OCI-LY1 (cell line): ENCODE measurements around the gene DGKD.

Experiments used
- H2AFZ ChIP-seq: fragments of 200-600 bp; sonication (generic), shearing (Covaris generic); 2 replicates; pipeline ENCODE4 v1.6.0; 2014; ENCODE audit warnings: antibody characterized with exemption, mild to moderate bottlenecking, low read length
- H3F3A ChIP-seq: fragments of 200-600 bp; sonication (generic), shearing (Covaris generic); 2 replicates; pipeline ENCODE4 v1.6.0; 2014; ENCODE audit warnings: mild to moderate bottlenecking, antibody characterized with exemption, low read length, moderate library complexity; ENCODE audit not compliant: insufficient read depth
- H3K27ac ChIP-seq: fragments of 200-600 bp; sonication (generic); 2 replicates; pipeline ENCODE4 v1.5.1; 2014; ENCODE audit warnings: low read length, mixed run types, mild to moderate bottlenecking, low read depth; ENCODE audit not compliant: poor library complexity, severe bottlenecking
- H3K27me3 ChIP-seq: fragments of 200-600 bp; sonication (generic); 2 replicates; pipeline ENCODE4 v1.6.0; 2014; ENCODE audit warnings: antibody characterized with exemption, mild to moderate bottlenecking, low read length, moderate library complexity; ENCODE audit not compliant: insufficient read depth
- H3K36me3 ChIP-seq: fragments of 200-600 bp; sonication (generic); 2 replicates; pipeline ENCODE4 v1.6.1; 2014; ENCODE audit warnings: mild to moderate bottlenecking, antibody characterized with exemption, low read length, moderate library complexity, mixed read lengths; ENCODE audit not compliant: insufficient read depth
- H3K4me1 ChIP-seq: fragments of 200-600 bp; sonication (generic); 2 replicates; pipeline ENCODE4 v1.5.1; 2014; ENCODE audit warnings: mild to moderate bottlenecking, low read length, moderate library complexity; ENCODE audit not compliant: insufficient read depth, severe bottlenecking
- H3K4me2 ChIP-seq: fragments of 200-600 bp; sonication (generic), shearing (Covaris generic); 2 replicates; pipeline ENCODE4 v1.6.1; 2014; ENCODE audit warnings: low read length
- H3K4me3 ChIP-seq: fragments of 200-600 bp; sonication (generic); 2 replicates; pipeline ENCODE4 v1.5.1; 2014; ENCODE audit warnings: low read length, low read depth, mild to moderate bottlenecking, mixed read lengths; ENCODE audit not compliant: poor library complexity, severe bottlenecking
- H3K79me2 ChIP-seq: fragments of 200-600 bp; shearing (Covaris generic); 2 replicates; pipeline ENCODE4 v1.6.1; 2016; ENCODE audit warnings: mixed run types, low read length, mixed read lengths; ENCODE audit not compliant: insufficient read depth
- H3K9ac ChIP-seq: fragments of 200-600 bp; sonication (generic), shearing (Covaris generic); 2 replicates; pipeline ENCODE4 v1.6.1; 2014; ENCODE audit warnings: mild to moderate bottlenecking, low read length, mixed read lengths
- H3K9me2 ChIP-seq: fragments of 200-600 bp; sonication (generic), shearing (Covaris generic); 2 replicates; pipeline ENCODE4 v1.6.1; 2014; ENCODE audit warnings: low read depth, mild to moderate bottlenecking, low read length, mixed read lengths
- H3K9me3 ChIP-seq: fragments of 200-600 bp; shearing (Covaris generic); 2 replicates; pipeline ENCODE4 v1.6.1; 2014; ENCODE audit warnings: low read length, mixed read lengths
- H4K20me1 ChIP-seq: fragments of 200-600 bp; sonication (generic), shearing (Covaris generic); 2 replicates; pipeline ENCODE4 v1.6.0; 2016; ENCODE audit warnings: mild to moderate bottlenecking, low read length; ENCODE audit not compliant: insufficient read depth
- EZH2 ChIP-seq: fragments of 200-600 bp; sonication (generic), shearing (Covaris generic); IDR thresholded peaks from 2 replicates; pipeline ENCODE4 v1.8.0; 2017; ENCODE audit warnings: borderline replicate concordance, mixed run types, mild to moderate bottlenecking, antibody characterized with exemption, low read length, moderate library complexity, mixed read lengths
- TF ChIP-seq, protein P1 (sequence below): fragments of 200-600 bp; sonication (generic), shearing (Covaris generic); IDR thresholded peaks from 2 replicates; pipeline ENCODE4 v1.5.1; 2017; ENCODE audit warnings: mild to moderate bottlenecking, antibody characterized with exemption, low read length, moderate library complexity, mixed read lengths

The DGKD gene

DNA sequence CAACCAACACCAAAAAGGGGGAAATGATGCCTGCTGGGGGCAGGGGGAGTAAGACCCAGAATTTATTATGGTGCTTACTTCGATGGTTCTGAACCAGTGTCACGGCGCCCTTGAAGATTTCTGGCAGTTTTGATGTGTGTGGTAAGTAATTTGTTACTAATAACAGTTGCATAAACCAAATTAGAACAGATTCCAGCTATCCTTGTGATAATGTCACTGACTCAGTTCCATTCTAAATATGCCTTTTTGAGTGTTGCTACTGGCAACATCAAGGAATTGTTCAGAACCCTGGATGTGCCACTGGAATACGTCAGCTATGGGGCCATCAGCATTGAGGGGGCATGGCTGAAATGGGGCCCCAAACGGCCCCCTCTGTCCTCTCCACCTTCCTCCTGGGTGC, 35.0 kb upstream of the DGKD start:
- Histone ChIP-seq H4K20me1 (no peaks in the 10 kb centered on the region), H3K79me2 (no peaks in the 10 kb centered on the region), H3K4me3 (no peak overlapping the region), H3K4me1 (peaks cover 13% of the 10 kb centered on the region), H3K27me3 (no peaks in the 10 kb centered on the region; the same call in 1 of the 2 replicates), H3K9me2 (no peaks in the 10 kb centered on the region), H3K9ac (no peak overlapping the region), H3K27ac (no peak overlapping the region), H3K9me3 (no peaks in the 10 kb centered on the region), H3K4me2 (no peak overlapping the region), H3F3A (no peaks in the 10 kb centered on the region), H2AFZ (no peak overlapping the region), H3K36me3 (no peaks in the 10 kb centered on the region)
- TF ChIP-seq, protein P1, sequence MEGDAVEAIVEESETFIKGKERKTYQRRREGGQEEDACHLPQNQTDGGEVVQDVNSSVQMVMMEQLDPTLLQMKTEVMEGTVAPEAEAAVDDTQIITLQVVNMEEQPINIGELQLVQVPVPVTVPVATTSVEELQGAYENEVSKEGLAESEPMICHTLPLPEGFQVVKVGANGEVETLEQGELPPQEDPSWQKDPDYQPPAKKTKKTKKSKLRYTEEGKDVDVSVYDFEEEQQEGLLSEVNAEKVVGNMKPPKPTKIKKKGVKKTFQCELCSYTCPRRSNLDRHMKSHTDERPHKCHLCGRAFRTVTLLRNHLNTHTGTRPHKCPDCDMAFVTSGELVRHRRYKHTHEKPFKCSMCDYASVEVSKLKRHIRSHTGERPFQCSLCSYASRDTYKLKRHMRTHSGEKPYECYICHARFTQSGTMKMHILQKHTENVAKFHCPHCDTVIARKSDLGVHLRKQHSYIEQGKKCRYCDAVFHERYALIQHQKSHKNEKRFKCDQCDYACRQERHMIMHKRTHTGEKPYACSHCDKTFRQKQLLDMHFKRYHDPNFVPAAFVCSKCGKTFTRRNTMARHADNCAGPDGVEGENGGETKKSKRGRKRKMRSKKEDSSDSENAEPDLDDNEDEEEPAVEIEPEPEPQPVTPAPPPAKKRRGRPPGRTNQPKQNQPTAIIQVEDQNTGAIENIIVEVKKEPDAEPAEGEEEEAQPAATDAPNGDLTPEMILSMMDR: no peak
- TF ChIP-seq EZH2: no peak

DNA sequence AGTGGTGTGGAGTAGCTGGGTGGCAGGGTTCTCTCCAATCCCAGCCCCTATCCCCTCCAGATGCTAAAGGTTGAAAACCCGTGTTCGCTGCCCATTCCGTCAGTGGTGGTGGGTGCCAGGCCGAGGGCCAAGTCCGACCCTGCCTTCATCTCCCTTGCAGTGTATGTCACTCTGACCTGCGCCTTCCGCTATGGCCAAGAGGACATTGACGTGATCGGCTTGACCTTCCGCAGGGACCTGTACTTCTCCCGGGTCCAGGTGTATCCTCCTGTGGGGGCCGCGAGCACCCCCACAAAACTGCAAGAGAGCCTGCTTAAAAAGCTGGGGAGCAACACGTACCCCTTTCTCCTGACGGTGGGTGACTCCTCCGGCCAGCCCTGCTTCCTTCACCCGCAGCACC, 33.8 kb upstream of the DGKD start:
- Histone ChIP-seq H3K36me3 (no peaks in the 10 kb centered on the region), H3K79me2 (no peaks in the 10 kb centered on the region), H4K20me1 (no peaks in the 10 kb centered on the region), H3K9me2 (no peaks in the 10 kb centered on the region), H3K4me2 (no peak overlapping the region), H3K27me3 (no peaks in the 10 kb centered on the region; the same call in 1 of the 2 replicates), H3K27ac (no peak overlapping the region), H3K4me3 (no peak overlapping the region), H3F3A (no peaks in the 10 kb centered on the region), H3K9me3 (no peaks in the 10 kb centered on the region), H3K9ac (no peak overlapping the region), H2AFZ (no peak overlapping the region), H3K4me1 (peaks cover 13% of the 10 kb centered on the region)
- TF ChIP-seq EZH2: no peak
- TF ChIP-seq, protein P1: no peak

DNA sequence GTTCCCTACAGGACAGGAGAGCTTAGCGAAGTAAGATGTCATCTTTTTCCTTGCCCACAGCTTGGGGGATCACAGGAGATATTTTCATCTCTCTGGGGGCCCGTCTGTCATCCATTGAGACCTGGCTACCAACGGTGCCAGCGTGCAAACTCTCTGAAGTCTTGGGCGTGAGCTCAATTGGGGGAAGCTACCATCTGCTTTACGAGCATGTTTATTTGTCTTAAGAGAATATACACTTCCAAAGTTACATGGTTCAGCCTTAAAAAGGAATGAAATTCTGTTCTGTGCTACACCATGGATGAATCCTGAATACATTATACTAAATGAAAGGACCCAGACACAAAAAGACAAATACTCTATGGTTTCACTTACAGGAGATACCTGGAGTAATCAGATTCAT, 33.1 kb upstream of the DGKD start:
- no peak overlapping the region for H3K4me3 ChIP-seq
- peak overlapping the region; percentile 6; the same call in 1 of the 2 replicates for H3K4me2 ChIP-seq
- no peak overlapping the region for H3K9ac ChIP-seq
- no peaks in the 10 kb centered on the region for H3K9me3 ChIP-seq
- H3K9me2 ChIP-seq: no peaks in the 10 kb centered on the region
- H3K4me1 ChIP-seq: peaks cover 13% of the 10 kb centered on the region
- no peaks in the 10 kb centered on the region; the same call in 1 of the 2 replicates for H3K27me3 ChIP-seq
- no peak overlapping the region for H3K27ac ChIP-seq
- H4K20me1 ChIP-seq: no peaks in the 10 kb centered on the region
- no peak overlapping the region for H2AFZ ChIP-seq
- TF ChIP-seq, protein P1: no peak
- no peak for TF ChIP-seq EZH2
- no peaks in the 10 kb centered on the region for H3K79me2 ChIP-seq
- no peaks in the 10 kb centered on the region for H3K36me3 ChIP-seq
- no peaks in the 10 kb centered on the region for H3F3A ChIP-seq
